ENCODE data around the gene XCR1.

Gene XCR1

DNA sequence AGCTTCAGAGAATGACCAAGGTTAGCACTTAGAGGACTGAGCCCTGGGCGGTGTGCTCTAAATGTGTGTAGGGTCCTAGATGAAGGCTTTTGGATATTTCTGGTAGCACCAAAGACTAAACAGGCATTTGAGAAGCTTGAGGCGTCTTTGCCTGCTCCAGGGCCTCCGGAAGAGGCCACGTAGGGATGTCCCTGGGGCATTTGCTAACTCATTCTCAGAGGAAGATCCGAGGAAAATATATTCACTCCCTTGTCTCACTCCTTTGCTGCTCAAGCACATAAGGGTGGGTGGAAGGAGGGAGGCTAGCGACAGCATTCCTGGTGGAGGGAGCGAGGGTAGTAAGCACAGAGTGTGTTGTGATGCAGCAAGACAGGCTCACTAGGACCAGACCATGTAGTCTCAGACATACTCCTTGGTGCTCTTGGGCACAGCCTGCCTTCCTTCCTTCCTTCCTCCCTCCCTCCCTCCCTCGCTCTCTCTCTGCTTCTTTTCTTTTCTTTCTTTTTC lies 38.5 kb upstream of the XCR1 start:
- CTCF ChIA-PET: interaction anchor here (0.6 to 7.3 kb wide), 2 partner anchors 12 to 865 kb away, joined by 3 to 56 read pairs; no protein-coding TSS in a partner anchor
- H3K36me3 ChIP-seq (ENCODE audit: control insufficient read depth in 2 of 2, insufficient read depth in 1 of 2, low read length in 2 of 2): no peaks in the 10 kb centered on the region
- H3K27ac ChIP-seq (ENCODE audit: extremely low read depth, low read depth, low read length): no peak overlapping the region
- H3K4me3 ChIP-seq (ENCODE audit: low read depth, low read length): no peak overlapping the region
- peaks cover 7% of the 10 kb centered on the region for H3K4me1 ChIP-seq (ENCODE audit: control insufficient read depth, insufficient read depth, low read length)
- H3K9me3 ChIP-seq (ENCODE audit: control insufficient read depth, insufficient read depth, low read depth, low read length): no peaks in the 10 kb centered on the region
- POLR2A ChIA-PET: no interaction called here
- TF ChIP-seq ZNF10 (tag by site-specific recombination; IDR thresholded peaks at IDR 0.05): no peak
- TF ChIP-seq, protein P1, sequence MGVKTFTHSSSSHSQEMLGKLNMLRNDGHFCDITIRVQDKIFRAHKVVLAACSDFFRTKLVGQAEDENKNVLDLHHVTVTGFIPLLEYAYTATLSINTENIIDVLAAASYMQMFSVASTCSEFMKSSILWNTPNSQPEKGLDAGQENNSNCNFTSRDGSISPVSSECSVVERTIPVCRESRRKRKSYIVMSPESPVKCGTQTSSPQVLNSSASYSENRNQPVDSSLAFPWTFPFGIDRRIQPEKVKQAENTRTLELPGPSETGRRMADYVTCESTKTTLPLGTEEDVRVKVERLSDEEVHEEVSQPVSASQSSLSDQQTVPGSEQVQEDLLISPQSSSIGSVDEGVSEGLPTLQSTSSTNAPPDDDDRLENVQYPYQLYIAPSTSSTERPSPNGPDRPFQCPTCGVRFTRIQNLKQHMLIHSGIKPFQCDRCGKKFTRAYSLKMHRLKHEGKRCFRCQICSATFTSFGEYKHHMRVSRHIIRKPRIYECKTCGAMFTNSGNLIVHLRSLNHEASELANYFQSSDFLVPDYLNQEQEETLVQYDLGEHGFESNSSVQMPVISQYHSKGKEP (tag by site-specific recombination; IDR thresholded peaks at IDR 0.05): no peak
- no peak for TF ChIP-seq KLF10 (tag by site-specific recombination; IDR thresholded peaks at IDR 0.05)
- no peak for TF ChIP-seq ZNF544 (tag by site-specific recombination; IDR thresholded peaks at IDR 0.05)
- no peak for TF ChIP-seq ZNF391 (tag by site-specific recombination; IDR thresholded peaks at IDR 0.05; ENCODE audit: borderline replicate concordance, low read depth)
- TF ChIP-seq MEIS1 (CRISPR knock-in tag; IDR thresholded peaks at IDR 0.05; ENCODE audit: borderline replicate concordance): no peak
- no peak for TF ChIP-seq IKZF3 (tag by site-specific recombination; IDR thresholded peaks at IDR 0.05)
- TF ChIP-seq ZNF610 (tag by site-specific recombination; IDR thresholded peaks at IDR 0.05; ENCODE audit: borderline replicate concordance): no peak

DNA sequence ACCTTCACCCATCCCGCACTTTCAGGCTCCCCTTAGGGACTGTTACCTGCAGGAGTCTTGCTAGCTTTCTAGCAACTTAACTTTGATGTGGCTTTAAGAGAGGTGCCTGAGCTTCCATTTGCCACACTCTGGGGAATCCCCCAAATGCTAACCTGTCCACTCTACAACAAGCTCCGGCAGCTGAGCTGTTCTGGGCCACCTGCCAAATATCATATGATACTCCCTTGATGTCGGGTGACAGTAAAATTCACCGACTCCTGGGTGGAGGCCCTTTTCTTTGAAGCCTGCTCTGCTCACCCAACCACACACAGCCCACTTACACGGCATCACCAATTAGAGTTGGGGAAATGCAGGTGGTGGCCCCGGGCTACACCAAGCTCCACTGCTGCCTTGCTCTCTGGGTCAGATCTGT lies 38.0 kb upstream of the XCR1 start:
- Histone ChIP-seq H3K4me1 (ENCODE audit: control insufficient read depth, insufficient read depth, low read length) (peaks cover 7% of the 10 kb centered on the region), H3K27ac (ENCODE audit: extremely low read depth, low read depth, low read length) (no peak overlapping the region)
- TF ChIP-seq EGR2 (tag by site-specific recombination; IDR thresholded peaks at IDR 0.05; ENCODE audit: low read depth) (peak; percentile 27; the same call in 1 of the 2 replicates), ZNF223 (tag by site-specific recombination; IDR thresholded peaks at IDR 0.05) (no peak), ZNF266 (tag by site-specific recombination; IDR thresholded peaks at IDR 0.05; ENCODE audit: low read depth) (no peak), ZBTB8A (tag by site-specific recombination; IDR thresholded peaks at IDR 0.05) (peak; percentile 44; the same call in 1 of the 2 replicates), ZNF560 (tag by site-specific recombination; IDR thresholded peaks at IDR 0.05; ENCODE audit: borderline replicate concordance) (no peak), ZNF2 (tag by site-specific recombination; IDR thresholded peaks at IDR 0.05) (no peak), ZNF843 (tag by site-specific recombination; IDR thresholded peaks at IDR 0.05) (0 out of 2 replicates have a peak, but pooled peaks have one; percentile 12), ZNF202 (tag by site-specific recombination; IDR thresholded peaks at IDR 0.05; ENCODE audit: borderline replicate concordance) (no peak), ZNF114 (tag by site-specific recombination; IDR thresholded peaks at IDR 0.05) (no peak), ZBTB48 (tag by site-specific recombination; IDR thresholded peaks at IDR 0.05) (peak; percentile 37; the same call in 1 of the 2 replicates), ZNF140 (tag by site-specific recombination; IDR thresholded peaks at IDR 0.05) (no peak), ZNF112 (tag by site-specific recombination; IDR thresholded peaks at IDR 0.05) (no peak), ZNF792 (tag by site-specific recombination; IDR thresholded peaks at IDR 0.05) (no peak), GLIS1 (tag by site-specific recombination; IDR thresholded peaks at IDR 0.05) (peak; percentile 24; the same call in 1 of the 2 replicates), ZNF404 (tag by site-specific recombination; IDR thresholded peaks at IDR 0.05) (no peak), ZNF654 (tag by site-specific recombination; IDR thresholded peaks at IDR 0.05; ENCODE audit: low read depth) (no peak), ZNF600 (tag by site-specific recombination; IDR thresholded peaks at IDR 0.05) (no peak; the same call in 1 of the 2 replicates), ZNF660 (tag by site-specific recombination; IDR thresholded peaks at IDR 0.05) (0 out of 2 replicates have a peak, but pooled peaks have one; percentile 16), ZNF768 (tag by site-specific recombination; IDR thresholded peaks at IDR 0.05) (no peak), ZNF785 (tag by site-specific recombination; IDR thresholded peaks at IDR 0.05) (no peak), ZFHX2 (tag by site-specific recombination; conservative IDR thresholded peaks at IDR 0.05) (peak; percentile 38; the same call in 1 of the 2 replicates), ZNF354C (tag by site-specific recombination; IDR thresholded peaks at IDR 0.05; ENCODE audit: borderline replicate concordance, low read depth) (no peak), MZF1 (tag by site-specific recombination; IDR thresholded peaks at IDR 0.05; ENCODE audit: borderline replicate concordance) (peak; percentile 86; the same call in 1 of the 2 replicates)
- TF ChIP-seq, protein P2, sequence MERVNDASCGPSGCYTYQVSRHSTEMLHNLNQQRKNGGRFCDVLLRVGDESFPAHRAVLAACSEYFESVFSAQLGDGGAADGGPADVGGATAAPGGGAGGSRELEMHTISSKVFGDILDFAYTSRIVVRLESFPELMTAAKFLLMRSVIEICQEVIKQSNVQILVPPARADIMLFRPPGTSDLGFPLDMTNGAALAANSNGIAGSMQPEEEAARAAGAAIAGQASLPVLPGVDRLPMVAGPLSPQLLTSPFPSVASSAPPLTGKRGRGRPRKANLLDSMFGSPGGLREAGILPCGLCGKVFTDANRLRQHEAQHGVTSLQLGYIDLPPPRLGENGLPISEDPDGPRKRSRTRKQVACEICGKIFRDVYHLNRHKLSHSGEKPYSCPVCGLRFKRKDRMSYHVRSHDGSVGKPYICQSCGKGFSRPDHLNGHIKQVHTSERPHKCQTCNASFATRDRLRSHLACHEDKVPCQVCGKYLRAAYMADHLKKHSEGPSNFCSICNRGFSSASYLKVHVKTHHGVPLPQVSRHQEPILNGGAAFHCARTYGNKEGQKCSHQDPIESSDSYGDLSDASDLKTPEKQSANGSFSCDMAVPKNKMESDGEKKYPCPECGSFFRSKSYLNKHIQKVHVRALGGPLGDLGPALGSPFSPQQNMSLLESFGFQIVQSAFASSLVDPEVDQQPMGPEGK (tag by site-specific recombination; IDR thresholded peaks at IDR 0.05): no peak
- TF ChIP-seq, protein P3, sequence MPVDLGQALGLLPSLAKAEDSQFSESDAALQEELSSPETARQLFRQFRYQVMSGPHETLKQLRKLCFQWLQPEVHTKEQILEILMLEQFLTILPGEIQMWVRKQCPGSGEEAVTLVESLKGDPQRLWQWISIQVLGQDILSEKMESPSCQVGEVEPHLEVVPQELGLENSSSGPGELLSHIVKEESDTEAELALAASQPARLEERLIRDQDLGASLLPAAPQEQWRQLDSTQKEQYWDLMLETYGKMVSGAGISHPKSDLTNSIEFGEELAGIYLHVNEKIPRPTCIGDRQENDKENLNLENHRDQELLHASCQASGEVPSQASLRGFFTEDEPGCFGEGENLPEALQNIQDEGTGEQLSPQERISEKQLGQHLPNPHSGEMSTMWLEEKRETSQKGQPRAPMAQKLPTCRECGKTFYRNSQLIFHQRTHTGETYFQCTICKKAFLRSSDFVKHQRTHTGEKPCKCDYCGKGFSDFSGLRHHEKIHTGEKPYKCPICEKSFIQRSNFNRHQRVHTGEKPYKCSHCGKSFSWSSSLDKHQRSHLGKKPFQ (tag by site-specific recombination; IDR thresholded peaks at IDR 0.05): no peak

More for the DNA sequence above, 38.0 kb upstream of the XCR1 start:
- Histone ChIP-seq H3K4me3 (ENCODE audit: low read depth, low read length) (no peak overlapping the region), H3K9me3 (ENCODE audit: control insufficient read depth, insufficient read depth, low read depth, low read length) (no peaks in the 10 kb centered on the region), H3K36me3 (ENCODE audit: control insufficient read depth in 2 of 2, insufficient read depth in 1 of 2, low read length in 2 of 2) (no peaks in the 10 kb centered on the region)
- ChIA-PET POLR2A (no interaction called here), CTCF (interaction anchor here (0.6 to 7.3 kb wide), 2 partner anchors 13 to 865 kb away, joined by 3 to 56 read pairs; no protein-coding TSS in a partner anchor)

All from HEK293 (cell line).